IPS-18a (cell line): Measurements from ENCODE around the gene RBMS1.

ENCODE experiments used
- H3K27ac ChIP-seq: one replicate; pipeline ENCODE4 v1.5.1; 2013; ENCODE audit warnings: low read length
- H3K27me3 ChIP-seq: one replicate; pipeline ENCODE4 v1.6.1; 2013; ENCODE audit warnings: mild to moderate bottlenecking, low read length; ENCODE audit not compliant: control insufficient read depth, insufficient read depth
- H3K36me3 ChIP-seq: one replicate; pipeline ENCODE4 v1.6.1; 2013; ENCODE audit warnings: low read depth, low read length; ENCODE audit not compliant: control insufficient read depth
- H3K4me1 ChIP-seq: one replicate; pipeline ENCODE4 v1.6.1; 2013; ENCODE audit warnings: low read depth, low read length; ENCODE audit not compliant: control insufficient read depth
- H3K4me3 ChIP-seq: one replicate; pipeline ENCODE4 v1.5.1; 2013; ENCODE audit warnings: low read length
- H3K9ac ChIP-seq: one replicate; pipeline ENCODE4 v1.6.1; 2013; ENCODE audit warnings: mild to moderate bottlenecking, low read length, moderate library complexity
- H3K9me3 ChIP-seq: one replicate; pipeline ENCODE4 v1.6.1; 2013; ENCODE audit warnings: low read depth, low read length; ENCODE audit not compliant: control insufficient read depth

RBMS1 gene

GRCh38 chr2:160315337-160315736, 178.3 kb downstream of the RBMS1 start:
- no peak overlapping the region for H3K4me3 ChIP-seq
- no peaks in the 10 kb centered on the region for H3K27me3 ChIP-seq
- H3K36me3 ChIP-seq: peaks cover 4% of the 10 kb centered on the region
- no peak overlapping the region for H3K27ac ChIP-seq
- no peak overlapping the region for H3K9ac ChIP-seq
- no peaks in the 10 kb centered on the region for H3K9me3 ChIP-seq
- H3K4me1 ChIP-seq: no peaks in the 10 kb centered on the region

DNA sequence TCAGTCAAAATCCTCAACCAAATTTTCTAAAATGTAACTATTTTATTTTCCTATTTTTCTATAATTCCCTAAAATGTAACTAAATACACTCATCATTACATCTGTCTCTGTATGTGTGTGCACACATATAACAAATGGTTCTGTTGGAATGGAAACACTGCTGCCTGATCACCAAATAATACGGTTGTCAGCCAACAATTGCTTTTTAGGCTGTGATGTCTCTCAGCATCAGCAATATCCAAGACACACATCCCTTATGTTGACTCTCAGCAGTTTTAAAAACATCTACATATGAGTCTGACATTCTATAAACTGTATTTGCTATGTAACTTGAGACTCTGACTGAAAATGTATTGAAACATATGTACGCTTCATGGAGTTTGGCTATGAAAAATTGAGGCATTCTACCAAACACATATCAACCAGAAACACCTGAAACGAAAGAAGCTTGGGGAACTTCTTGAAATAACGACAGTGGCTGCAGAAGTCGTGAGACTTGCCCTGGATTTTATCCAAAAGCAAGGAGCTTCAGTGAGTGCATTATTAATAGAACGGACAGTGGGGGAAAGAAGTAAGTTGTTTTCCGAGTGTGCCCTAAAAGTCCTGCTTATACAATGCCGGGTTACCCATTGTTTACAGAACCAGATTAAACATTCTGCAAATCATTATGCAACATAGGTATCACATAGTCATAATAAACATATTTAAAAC, 183.3 kb downstream of the RBMS1 start:
- Histone ChIP-seq H3K36me3 (peaks cover 4% of the 10 kb centered on the region), H3K4me1 (no peaks in the 10 kb centered on the region), H3K9me3 (no peaks in the 10 kb centered on the region), H3K9ac (no peak overlapping the region), H3K27ac (no peak overlapping the region), H3K4me3 (no peak overlapping the region), H3K27me3 (no peaks in the 10 kb centered on the region)

DNA sequence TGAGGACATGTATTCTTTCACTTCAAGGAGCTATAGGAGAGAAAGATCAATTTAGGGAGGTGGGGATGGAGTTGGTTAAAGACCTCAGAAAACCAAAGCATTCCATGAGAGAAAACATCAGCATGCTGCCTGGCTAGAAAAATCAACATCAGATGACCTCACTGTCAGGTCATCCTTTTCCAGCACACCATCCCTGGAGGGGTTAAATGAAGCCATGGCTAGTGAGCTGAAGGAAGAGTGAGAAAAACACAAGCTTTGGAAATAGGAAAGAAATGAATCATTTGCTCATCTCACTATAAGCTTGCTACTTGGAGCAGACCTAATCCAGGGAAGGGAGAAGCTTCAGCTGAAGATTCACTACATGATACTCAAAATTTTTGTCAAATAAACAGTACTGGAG, 184.0 kb downstream of the RBMS1 start:
- no peaks in the 10 kb centered on the region for H3K27me3 ChIP-seq
- peaks cover 4% of the 10 kb centered on the region for H3K36me3 ChIP-seq
- no peaks in the 10 kb centered on the region for H3K9me3 ChIP-seq
- H3K4me1 ChIP-seq: no peaks in the 10 kb centered on the region
- no peak overlapping the region for H3K4me3 ChIP-seq
- no peak overlapping the region for H3K9ac ChIP-seq
- no peak overlapping the region for H3K27ac ChIP-seq

- no peaks in the 10 kb centered on the region for H3K27me3 ChIP-seq
- no peak overlapping the region for H3K27ac ChIP-seq
- no peak overlapping the region for H3K4me3 ChIP-seq
- H3K36me3 ChIP-seq: peaks cover 4% of the 10 kb centered on the region
- H3K4me1 ChIP-seq: no peaks in the 10 kb centered on the region
- no peak overlapping the region for H3K9ac ChIP-seq
- H3K9me3 ChIP-seq: no peaks in the 10 kb centered on the region
Observed at GRCh38 chr2:160308915-160309314, 184.7 kb downstream of the RBMS1 start.

DNA sequence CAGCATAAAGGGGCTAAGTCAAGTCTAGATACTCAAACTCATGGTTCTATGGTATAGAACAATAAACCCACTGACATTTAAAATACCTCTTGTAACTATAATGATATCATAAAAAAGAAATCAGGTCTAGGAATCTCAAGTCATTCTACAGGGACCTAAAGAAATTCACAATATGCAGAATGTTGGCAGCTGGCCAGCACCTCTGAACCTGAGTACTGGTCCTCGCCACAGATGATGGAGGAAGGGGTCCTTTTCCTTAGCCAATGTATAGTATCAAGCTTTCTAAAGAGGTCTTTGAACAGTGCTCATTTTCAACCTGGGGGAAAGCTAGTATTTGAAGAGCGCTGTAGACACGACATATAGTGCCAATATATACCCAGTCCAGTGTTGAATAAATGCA, 185.1 kb downstream of the RBMS1 start:
- H3K36me3 ChIP-seq: peaks cover 5% of the 10 kb centered on the region
- no peaks in the 10 kb centered on the region for H3K27me3 ChIP-seq
- H3K27ac ChIP-seq: no peak overlapping the region
- no peak overlapping the region for H3K9ac ChIP-seq
- H3K9me3 ChIP-seq: no peaks in the 10 kb centered on the region
- no peaks in the 10 kb centered on the region for H3K4me1 ChIP-seq
- no peak overlapping the region for H3K4me3 ChIP-seq

- no peaks in the 10 kb centered on the region for H3K27me3 ChIP-seq
- no peak overlapping the region for H3K27ac ChIP-seq
- no peak overlapping the region for H3K9ac ChIP-seq
- no peaks in the 10 kb centered on the region for H3K9me3 ChIP-seq
- no peaks in the 10 kb centered on the region for H3K4me1 ChIP-seq
- H3K36me3 ChIP-seq: peaks cover 11% of the 10 kb centered on the region
- H3K4me3 ChIP-seq: no peak overlapping the region
Observed at GRCh38 chr2:160306985-160307384, 186.6 kb downstream of the RBMS1 start.

DNA sequence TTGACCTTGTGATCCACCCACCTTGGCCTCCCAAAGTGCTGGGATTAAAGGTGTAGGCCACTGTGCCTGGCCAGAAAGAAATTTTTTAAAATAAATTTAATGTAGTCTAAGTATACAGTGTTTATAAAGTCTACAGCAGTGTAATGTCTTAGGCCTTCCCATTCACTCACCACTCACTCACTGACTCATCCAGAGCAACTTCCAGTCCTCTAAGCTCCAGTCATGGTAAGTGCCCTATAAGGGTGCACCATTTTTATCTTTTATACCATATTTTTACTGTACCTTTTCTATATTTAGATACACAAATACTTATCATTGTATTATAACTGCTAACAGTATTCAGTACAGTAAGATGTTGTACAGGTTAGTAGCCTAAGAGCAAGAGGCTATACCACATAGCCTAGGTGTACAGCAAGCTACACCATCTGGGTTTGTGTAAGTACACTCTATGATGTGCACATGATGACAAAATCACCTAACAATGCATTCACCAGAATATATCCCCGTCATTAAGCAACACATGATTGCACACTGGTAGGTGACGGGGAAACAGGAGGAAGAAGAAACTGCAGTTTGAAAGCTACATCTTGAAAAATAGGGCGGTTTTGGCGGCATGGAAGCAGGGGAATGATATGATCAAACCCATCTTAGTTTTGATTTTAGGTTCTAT, 188.4 kb downstream of the RBMS1 start:
- no peak overlapping the region for H3K9ac ChIP-seq
- H3K27ac ChIP-seq: no peak overlapping the region
- H3K27me3 ChIP-seq: no peaks in the 10 kb centered on the region
- no peak overlapping the region for H3K4me3 ChIP-seq
- peaks cover 9% of the 10 kb centered on the region for H3K36me3 ChIP-seq
- H3K4me1 ChIP-seq: no peaks in the 10 kb centered on the region
- H3K9me3 ChIP-seq: no peaks in the 10 kb centered on the region

DNA sequence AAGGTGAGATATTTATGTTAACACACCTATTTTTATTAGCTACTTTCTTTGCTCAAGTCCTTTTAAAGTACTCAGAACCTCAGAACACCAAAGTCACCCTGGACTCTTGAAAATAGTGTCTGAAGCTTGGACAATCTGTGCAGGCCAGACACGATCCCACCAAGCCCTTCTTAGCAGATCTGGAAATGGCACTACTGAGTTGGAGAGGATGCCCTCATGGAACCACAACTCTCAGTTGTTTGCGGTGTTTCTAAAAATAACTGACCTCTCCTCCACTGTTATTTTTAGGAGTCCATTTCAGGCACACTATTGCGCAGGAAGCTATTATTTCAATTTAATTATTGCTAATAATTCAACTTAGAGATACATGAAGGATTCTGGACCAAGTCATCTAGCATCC, 190.1 kb downstream of the RBMS1 start:
- Histone ChIP-seq H3K9ac (no peak overlapping the region), H3K4me1 (no peaks in the 10 kb centered on the region), H3K36me3 (peaks cover 16% of the 10 kb centered on the region), H3K9me3 (no peaks in the 10 kb centered on the region), H3K27ac (no peak overlapping the region), H3K4me3 (no peak overlapping the region), H3K27me3 (no peaks in the 10 kb centered on the region)

DNA sequence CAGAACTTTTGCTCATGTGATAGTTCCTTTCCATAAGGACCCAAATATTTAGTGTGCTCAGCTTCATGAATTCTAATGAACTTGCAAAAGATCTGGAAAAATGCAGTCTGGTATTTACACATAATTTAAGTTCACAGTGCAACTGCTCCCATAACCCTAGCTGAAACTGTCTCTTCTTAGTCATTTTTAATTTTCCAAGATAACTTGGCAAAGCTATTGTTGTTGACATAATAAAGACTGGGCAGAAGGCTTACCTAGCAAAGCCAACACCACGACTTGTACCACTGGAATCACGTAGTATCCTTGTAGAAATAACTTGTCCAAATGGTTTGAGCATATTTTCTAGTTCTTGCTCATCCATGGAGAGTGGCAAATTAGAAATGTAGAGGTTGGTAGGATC, 190.5 kb downstream of the RBMS1 start:
- Histone ChIP-seq H3K36me3 (peaks cover 16% of the 10 kb centered on the region), H3K9ac (no peak overlapping the region), H3K27me3 (no peaks in the 10 kb centered on the region), H3K27ac (no peak overlapping the region), H3K9me3 (no peaks in the 10 kb centered on the region), H3K4me1 (no peaks in the 10 kb centered on the region), H3K4me3 (no peak overlapping the region)

GRCh38 chr2:160301420-160301819, 192.2 kb downstream of the RBMS1 start:
- Histone ChIP-seq H3K4me3 (no peak overlapping the region), H3K9me3 (no peaks in the 10 kb centered on the region), H3K27ac (no peak overlapping the region), H3K4me1 (no peaks in the 10 kb centered on the region), H3K9ac (no peak overlapping the region), H3K36me3 (peaks cover 16% of the 10 kb centered on the region), H3K27me3 (no peaks in the 10 kb centered on the region)

DNA sequence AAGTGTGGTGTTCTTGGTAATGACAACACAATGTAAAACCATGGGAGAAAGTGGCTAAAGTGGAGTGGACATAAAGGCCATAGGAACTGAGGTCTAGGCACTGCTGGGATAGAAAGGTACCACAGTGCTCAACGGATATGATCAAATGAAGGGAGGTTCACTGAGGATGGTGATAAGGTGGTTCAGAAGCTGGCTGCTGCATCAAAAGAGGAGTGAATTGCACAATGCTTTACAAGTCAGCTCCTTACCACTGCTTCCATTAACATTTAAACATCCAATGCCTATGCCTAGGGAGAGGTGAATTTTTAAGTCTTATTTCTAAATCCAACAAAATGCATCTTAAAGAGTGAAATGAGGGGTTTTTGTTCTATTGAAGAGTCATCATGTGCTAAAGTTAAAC, 193.4 kb downstream of the RBMS1 start:
- H3K4me3 ChIP-seq: no peak overlapping the region
- no peaks in the 10 kb centered on the region for H3K9me3 ChIP-seq
- H3K4me1 ChIP-seq: no peaks in the 10 kb centered on the region
- no peaks in the 10 kb centered on the region for H3K27me3 ChIP-seq
- no peak overlapping the region for H3K9ac ChIP-seq
- H3K36me3 ChIP-seq: peaks cover 16% of the 10 kb centered on the region
- H3K27ac ChIP-seq: no peak overlapping the region

- H3K27ac ChIP-seq: no peak overlapping the region
- no peaks in the 10 kb centered on the region for H3K27me3 ChIP-seq
- H3K4me1 ChIP-seq: no peaks in the 10 kb centered on the region
- no peaks in the 10 kb centered on the region for H3K9me3 ChIP-seq
- no peak overlapping the region for H3K4me3 ChIP-seq
- H3K9ac ChIP-seq: no peak overlapping the region
- peaks cover 16% of the 10 kb centered on the region for H3K36me3 ChIP-seq
Observed at GRCh38 chr2:160299540-160299939, 194.1 kb downstream of the RBMS1 start.
